HG02852 (cell line): ENCODE results near the gene KRT3.

Source experiments
- ATAC-seq: cut with Tn5 transposase; IDR thresholded peaks from one replicate; pipeline ENCODE4 v1.9.1; 2021; ENCODE audit warnings: mild to moderate bottlenecking, moderate library complexity; ENCODE audit not compliant: unreplicated experiment

KRT3 gene

DNA sequence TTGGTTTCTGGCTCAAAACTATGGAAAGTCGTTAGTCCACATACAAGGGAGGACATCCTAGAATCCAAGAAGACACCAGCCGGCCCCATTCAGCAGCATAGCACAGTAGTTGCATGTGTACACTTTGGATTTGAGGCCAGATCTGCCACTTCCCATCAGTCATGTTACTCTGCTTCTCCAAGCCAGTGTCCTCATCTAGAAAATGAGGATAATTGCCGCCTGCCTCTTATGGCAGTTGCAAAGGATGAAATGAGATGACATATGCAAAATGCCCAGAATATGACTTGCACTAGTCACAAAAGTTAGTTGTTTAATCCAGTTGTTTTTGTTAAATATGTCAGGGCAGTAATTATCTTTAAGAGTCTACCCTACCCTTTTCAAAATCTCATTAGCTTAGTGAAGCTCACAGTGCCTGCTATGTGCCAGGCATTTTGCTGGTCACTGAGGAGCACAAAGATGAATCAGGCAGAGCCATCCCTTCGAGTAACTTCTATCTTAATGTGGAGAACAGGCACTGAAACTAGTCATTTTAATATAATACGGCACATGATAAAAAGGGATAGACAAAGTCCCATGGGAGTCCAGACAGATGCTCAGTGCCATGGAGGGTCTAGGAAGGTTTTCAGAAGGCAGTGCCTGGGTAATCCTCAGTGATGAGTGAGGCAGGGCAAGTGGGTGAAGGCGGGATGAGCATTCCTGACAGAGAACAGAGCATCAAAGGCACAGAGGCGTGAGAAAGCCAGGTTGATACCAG, 12.2 kb downstream of the KRT3 start:
- no peak for ATAC-seq

DNA sequence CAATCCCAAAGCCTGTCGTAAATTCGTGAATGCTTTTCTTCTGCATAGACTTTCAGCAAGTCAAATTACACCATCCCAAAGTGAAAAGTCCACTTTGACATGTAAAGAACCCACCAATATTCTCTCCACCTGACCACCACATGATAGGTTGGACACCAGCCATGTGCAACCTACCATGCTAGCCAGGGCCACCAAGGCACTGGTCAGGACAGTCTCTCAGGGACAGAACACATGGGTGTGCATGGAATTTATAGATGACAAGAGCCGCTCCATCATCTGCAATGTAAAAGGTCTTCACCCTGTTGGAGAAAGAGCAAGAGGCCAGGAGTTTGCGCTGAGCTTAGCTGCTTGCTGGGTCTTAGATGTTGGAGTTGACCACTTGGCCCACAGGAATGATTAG, 13.4 kb downstream of the KRT3 start:
- ATAC-seq: no peak

- no peak for ATAC-seq
These were observed 14.4 kb downstream of the KRT3 start for GRCh38 chr12:52781399-52782082.

DNA sequence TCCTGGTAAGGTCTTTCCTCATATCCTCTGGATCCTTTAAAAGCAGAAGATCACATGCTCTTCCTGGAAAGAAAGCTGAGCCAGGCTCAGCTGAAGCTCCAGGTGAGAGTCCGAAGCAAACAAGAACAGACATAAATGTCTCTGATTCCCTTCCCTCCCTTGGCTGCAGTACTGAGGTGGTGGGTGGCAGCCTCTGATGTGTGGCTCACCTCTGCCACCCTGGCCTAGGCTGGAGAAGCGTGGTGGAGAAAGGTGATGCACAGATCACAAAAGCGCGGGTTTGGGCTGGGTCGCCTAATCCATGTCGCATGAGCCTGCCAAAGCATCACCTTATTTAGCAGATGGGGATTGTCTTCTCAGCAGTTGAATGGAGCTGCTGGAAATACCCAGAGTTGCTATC, 16.0 kb downstream of the KRT3 start:
- ATAC-seq: no peak

DNA sequence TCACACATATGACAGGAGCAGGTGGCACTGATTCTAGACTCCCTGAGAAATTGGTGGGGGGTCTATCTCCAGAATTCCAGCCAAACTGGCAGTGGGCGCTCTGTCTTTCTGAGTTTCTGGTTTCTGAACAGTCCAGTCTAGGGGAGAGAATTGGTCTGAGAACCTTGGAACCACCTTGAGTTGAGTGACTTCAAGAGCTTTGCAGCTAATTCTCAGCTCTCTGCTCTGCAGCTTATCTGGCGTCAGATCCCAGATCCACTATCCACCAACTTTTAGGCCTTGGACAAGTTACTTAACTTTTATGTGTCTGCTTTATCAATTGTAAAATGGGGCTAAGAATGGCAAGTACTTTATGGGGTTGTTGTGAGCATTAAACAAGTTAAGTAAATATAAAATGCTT, 17.1 kb downstream of the KRT3 start:
- ATAC-seq: no peak

GRCh38 chr12:52777566-52777965, 18.4 kb downstream of the KRT3 start:
- ATAC-seq: no peak

- ATAC-seq: no peak
These were observed 19.0 kb downstream of the KRT3 start, which contains the start of gene KRT76 for GRCh38 chr12:52776913-52777395. KRT76 (minus strand) TSS chr12:52777345; CDS start chr12:52777291, 54 bp downstream.

DNA sequence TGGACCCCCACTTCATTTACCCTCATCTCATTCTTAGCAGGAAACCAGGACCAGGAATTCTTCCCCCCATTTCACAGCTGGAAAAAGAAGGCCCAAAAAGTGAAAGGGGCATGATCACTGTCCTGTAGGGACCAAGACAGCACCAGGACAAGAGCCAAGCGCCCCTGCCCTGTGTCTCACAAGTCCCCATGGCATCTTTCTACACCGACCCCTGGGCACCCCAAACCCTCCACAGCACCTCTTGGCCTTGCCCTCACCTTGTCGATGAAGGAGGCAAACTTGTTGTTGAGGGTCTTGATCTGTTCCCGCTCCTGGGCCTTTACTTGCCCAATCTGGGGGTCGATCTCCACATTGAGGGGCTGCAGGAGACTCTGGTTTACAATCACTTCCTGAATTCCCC, 19.5 kb downstream of the KRT3 start:
- no peak for ATAC-seq

DNA sequence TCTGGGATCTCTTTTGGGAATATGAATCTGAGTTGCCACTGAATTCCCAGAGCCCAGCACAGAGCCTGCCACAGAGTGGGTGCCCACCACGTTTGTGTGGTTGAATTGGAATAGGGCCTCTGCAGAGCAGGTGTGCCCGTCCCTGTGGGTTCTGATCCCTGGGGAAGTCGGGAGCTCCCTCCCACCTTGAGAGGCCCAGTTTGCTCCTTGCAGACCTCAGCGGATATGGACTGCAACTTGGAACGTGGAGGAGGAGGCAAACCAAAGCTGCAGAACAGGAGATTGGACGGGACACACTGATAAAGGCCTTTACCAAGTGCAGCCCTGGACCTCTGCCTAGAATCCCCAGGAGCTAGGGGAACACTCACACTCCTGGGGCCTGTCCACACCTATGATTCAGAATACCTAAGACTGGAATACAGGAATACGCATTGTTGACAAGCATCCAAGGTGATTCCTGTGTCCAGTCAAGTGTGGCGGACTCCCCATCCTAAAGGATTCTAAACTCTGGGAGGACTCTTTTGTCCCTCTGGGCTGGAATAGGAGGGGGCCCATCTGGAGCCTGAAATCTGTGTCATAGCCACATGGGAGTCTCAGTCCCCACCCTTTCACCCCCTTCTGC, 21.2 kb downstream of the KRT3 start:
- no peak for ATAC-seq

DNA sequence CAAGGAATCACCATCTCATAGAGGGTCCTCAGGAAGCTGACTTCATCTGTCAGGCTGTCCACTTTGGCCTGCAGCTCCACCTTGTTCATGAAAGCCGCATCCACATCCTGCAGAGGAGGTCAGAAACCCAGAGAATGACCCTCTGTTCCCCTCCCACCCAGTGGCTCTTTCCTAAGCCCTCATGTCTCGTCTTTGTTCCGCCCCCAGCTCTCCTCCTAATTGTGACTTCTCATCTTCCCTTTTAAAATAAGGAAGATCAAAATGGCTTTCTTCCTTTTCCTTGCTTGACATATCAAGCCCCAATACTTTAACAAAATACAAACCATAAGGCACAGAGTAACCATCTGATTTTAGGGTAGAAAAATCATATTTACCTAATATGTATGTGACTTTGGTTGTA, 23.1 kb downstream of the KRT3 start:
- no peak for ATAC-seq

DNA sequence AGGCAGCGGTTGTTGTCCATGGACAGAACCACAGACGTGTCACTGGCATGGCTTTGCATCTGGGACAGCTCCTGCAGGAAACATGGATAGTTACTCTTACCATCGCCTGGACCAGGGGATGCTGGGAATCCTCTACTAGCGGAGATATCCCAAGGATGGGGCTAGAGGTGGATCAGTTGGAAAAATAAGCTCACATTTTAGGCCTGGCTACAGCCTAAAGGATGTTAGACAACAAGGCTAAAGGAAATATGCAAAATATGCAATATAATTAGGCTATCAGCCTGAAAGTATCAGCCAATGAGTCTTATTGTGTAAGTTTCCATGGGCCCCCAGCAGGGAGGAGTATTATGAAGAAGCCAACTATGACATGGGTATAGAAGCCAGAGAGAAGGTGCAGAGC, 23.7 kb downstream of the KRT3 start:
- ATAC-seq: no peak

GRCh38 chr12:52771505-52771904, 24.4 kb downstream of the KRT3 start:
- ATAC-seq: no peak

GRCh38 chr12:52771088-52771487, 24.8 kb downstream of the KRT3 start:
- ATAC-seq: no peak

DNA sequence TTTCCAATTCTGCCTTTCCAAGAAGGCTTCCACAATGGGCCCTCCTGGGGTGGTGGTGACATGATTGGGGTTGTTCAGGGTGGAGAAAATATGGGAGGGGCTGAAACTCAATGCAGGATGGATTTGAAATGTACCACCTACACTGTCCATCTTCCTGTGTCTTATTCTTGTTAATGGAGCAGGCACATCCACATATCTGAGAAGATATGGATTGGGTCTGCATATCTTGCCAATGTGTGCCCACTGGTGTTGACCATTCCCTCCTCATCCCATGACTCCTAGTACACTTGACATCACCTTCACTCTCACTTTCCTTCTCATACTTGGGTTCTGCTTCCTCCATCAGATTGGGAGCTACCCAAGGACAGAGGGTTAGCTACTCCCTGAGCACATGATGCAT, 26.0 kb downstream of the KRT3 start:
- ATAC-seq: no peak

GRCh38 chr12:52769354-52769753, 26.6 kb downstream of the KRT3 start:
- ATAC-seq: no peak

- no peak for ATAC-seq
These were observed 27.3 kb downstream of the KRT3 start for GRCh38 chr12:52768479-52769200.

DNA sequence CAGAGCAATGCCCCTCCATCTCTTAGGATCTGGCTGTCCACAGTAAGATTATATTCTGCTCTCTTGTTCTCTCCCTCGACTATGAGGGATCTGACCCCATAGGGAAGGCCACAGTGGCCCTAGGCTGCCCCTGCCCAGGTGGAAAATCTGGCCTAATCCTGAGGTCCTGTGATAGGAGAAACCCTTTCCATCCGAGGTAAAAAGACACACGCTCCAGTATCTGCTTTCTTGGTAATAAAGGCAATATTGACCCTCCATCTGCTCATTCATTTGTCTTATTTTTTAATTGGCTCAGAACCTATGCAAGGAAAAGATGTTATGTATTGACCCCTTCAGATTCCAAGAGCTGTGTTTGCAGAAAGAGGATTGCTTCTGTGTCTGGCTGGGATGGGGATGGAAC, 28.5 kb downstream of the KRT3 start:
- ATAC-seq: no peak

- ATAC-seq: no peak
These were observed 28.9 kb downstream of the KRT3 start for GRCh38 chr12:52767020-52767379.

DNA sequence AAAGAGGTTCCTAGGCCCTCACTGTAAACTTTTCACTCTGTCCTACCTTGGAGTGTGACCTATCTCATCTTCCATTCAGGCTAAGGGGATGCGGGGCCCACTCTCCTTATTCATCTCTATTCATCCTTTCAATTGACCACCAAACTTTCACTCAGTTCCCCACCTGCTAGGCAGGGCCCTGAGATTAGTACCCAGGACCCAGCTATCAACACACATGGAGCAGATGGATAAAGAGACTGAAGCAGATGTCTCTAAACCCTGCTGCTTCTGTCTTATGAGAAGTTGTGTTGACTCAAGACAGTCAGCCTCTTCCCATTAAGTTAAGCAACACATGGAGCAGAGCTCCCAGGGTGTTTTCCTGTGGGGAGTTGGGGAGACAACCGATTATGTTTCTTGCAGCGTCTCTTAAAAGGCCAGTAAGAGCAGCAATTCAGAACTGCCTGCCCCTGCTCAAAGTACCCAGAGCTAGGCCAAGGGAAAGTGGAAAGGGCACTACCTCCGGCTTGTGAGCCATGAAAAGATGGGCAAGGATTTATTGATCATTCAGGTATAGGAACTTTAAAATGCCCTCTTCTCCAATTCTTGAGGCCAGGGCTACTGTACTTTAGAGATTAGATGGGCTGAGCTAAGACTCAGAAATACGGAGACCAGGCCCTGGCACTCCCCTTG, 29.4 kb downstream of the KRT3 start:
- ATAC-seq: no peak

DNA sequence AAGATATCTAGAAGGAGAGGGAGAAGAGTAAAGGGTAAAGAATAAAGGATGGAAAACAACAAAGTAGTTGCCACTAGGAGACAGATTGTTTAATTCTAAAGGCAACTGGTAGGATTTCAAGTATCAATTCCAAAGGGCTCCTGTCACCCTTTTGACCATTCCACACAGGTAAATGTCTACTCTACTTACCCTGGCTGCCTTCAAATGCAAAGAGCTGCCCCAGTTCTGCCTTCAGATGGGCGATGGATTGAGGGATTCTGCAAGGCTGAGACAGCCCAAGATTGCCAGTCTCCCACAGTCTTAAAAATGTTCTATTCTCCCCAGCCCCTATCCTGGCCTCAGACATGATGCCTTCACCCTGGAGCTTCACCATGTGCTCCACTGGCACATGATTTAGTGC, 30.2 kb downstream of the KRT3 start:
- ATAC-seq: no peak

- ATAC-seq: no peak
These were observed 31.9 kb downstream of the KRT3 start for GRCh38 chr12:52763991-52764390.
